ENCODE data around the gene MLYCD.

The MLYCD gene

DNA sequence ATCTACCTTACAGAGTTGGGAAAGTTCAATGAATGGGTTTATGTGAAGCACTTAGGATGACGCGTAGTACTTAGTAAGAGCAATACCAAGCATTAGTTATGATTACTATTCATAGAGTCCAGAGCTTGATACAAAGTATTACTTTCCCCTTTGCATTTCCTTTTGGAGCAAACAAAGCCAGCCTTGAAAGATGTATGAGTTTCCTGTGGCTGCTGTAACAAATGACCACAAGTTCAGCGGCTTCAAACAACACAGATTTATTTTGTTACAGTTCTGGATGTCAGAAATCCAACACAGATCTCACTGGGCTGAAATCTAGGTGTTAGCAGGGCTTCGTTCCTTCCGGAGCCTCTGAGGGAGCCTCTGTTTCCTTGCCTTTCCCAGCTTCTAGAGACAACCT is 8.6 kb upstream of the MLYCD start:
- H3K4me3 ChIP-seq (ENCODE audit: low read depth, low read length, poor library complexity, severe bottlenecking) = no peak overlapping the region
- no peak overlapping the region for H2AFZ ChIP-seq (ENCODE audit: low read length)
- H3K27ac ChIP-seq (ENCODE audit: low read depth, low read length, poor library complexity, severe bottlenecking) = no peak overlapping the region
- no peaks in the 10 kb centered on the region for H3K4me1 ChIP-seq (ENCODE audit: insufficient read depth, low read length, severe bottlenecking)
- H3K27me3 ChIP-seq (ENCODE audit: insufficient read depth, low read length) = no peaks in the 10 kb centered on the region; the same call in 1 of the 2 replicates
- TF ChIP-seq, protein P1, sequence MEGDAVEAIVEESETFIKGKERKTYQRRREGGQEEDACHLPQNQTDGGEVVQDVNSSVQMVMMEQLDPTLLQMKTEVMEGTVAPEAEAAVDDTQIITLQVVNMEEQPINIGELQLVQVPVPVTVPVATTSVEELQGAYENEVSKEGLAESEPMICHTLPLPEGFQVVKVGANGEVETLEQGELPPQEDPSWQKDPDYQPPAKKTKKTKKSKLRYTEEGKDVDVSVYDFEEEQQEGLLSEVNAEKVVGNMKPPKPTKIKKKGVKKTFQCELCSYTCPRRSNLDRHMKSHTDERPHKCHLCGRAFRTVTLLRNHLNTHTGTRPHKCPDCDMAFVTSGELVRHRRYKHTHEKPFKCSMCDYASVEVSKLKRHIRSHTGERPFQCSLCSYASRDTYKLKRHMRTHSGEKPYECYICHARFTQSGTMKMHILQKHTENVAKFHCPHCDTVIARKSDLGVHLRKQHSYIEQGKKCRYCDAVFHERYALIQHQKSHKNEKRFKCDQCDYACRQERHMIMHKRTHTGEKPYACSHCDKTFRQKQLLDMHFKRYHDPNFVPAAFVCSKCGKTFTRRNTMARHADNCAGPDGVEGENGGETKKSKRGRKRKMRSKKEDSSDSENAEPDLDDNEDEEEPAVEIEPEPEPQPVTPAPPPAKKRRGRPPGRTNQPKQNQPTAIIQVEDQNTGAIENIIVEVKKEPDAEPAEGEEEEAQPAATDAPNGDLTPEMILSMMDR (IDR thresholded peaks at IDR 0.05; ENCODE audit: low read length) = no peak
- TF ChIP-seq EZH2 (IDR thresholded peaks at IDR 0.05; ENCODE audit: borderline replicate concordance, low read length) = no peak
- no peaks in the 10 kb centered on the region for H4K20me1 ChIP-seq (ENCODE audit: insufficient read depth, low read length)
- H3K9me3 ChIP-seq (ENCODE audit: low read length) = no peaks in the 10 kb centered on the region
- no peaks in the 10 kb centered on the region for H3F3A ChIP-seq (ENCODE audit: insufficient read depth, low read length)
- H3K9me2 ChIP-seq (ENCODE audit: low read depth, low read length) = no peaks in the 10 kb centered on the region
- H3K79me2 ChIP-seq (ENCODE audit: insufficient read depth, low read length) = no peaks in the 10 kb centered on the region
- no peak overlapping the region for H3K4me2 ChIP-seq (ENCODE audit: low read length)
- no peaks in the 10 kb centered on the region; the same call in 1 of the 2 replicates for H3K36me3 ChIP-seq (ENCODE audit: insufficient read depth, low read length)
- no peak overlapping the region for H3K9ac ChIP-seq (ENCODE audit: low read length)

DNA sequence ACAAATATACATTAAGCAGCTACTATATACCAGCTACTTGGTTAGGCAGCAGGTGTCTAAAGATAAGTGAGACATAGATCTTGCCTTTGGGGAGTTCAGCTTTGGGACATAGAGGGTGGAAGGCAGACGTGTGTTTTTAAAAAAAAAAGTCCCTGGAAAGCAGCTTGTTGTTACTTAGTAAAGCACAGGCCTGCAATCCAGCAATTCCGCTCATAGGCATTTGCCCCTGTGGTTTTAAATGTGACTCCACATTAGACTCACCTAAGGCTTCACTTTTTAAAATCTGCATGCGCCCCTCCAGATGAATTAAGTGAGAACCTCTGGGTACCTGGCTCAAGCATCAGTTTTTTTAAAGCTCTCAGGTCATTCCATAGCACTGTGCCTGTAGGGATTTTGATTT is 7.2 kb upstream of the MLYCD start:
- no peaks in the 10 kb centered on the region for H3F3A ChIP-seq (ENCODE audit: insufficient read depth, low read length)
- TF ChIP-seq, protein P1 (IDR thresholded peaks at IDR 0.05; ENCODE audit: low read length) = no peak
- no peak for TF ChIP-seq EZH2 (IDR thresholded peaks at IDR 0.05; ENCODE audit: borderline replicate concordance, low read length)
- no peak overlapping the region for H3K9ac ChIP-seq (ENCODE audit: low read length)
- H3K9me2 ChIP-seq (ENCODE audit: low read depth, low read length) = no peaks in the 10 kb centered on the region
- no peak overlapping the region for H3K4me2 ChIP-seq (ENCODE audit: low read length)
- H3K9me3 ChIP-seq (ENCODE audit: low read length) = no peaks in the 10 kb centered on the region
- H4K20me1 ChIP-seq (ENCODE audit: insufficient read depth, low read length) = no peaks in the 10 kb centered on the region
- no peak overlapping the region for H3K4me3 ChIP-seq (ENCODE audit: low read depth, low read length, poor library complexity, severe bottlenecking)
- H3K79me2 ChIP-seq (ENCODE audit: insufficient read depth, low read length) = no peaks in the 10 kb centered on the region
- H2AFZ ChIP-seq (ENCODE audit: low read length) = no peak overlapping the region
- H3K27ac ChIP-seq (ENCODE audit: low read depth, low read length, poor library complexity, severe bottlenecking) = no peak overlapping the region
- no peaks in the 10 kb centered on the region; the same call in 1 of the 2 replicates for H3K36me3 ChIP-seq (ENCODE audit: insufficient read depth, low read length)
- no peaks in the 10 kb centered on the region; the same call in 1 of the 2 replicates for H3K27me3 ChIP-seq (ENCODE audit: insufficient read depth, low read length)
- no peaks in the 10 kb centered on the region for H3K4me1 ChIP-seq (ENCODE audit: insufficient read depth, low read length, severe bottlenecking)

DNA sequence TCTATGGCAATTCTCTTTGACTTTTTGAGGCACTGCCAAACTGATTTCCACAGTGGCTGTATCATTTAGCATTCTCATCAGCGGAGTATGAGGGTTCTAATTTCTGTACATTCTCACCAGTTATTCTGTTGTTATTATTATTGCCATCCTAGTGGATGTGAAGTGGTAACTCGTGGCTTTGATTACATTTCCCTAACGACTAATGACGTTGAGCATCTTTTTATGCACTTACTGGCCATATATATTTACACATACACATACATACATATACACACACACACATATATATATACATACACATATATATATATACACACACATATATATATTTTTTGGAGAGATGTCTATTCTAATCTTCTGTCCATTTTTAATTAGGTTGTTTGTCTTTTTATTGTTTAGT is 3.7 kb upstream of the MLYCD start:
- Histone ChIP-seq H3K9me2 (ENCODE audit: low read depth, low read length) (no peaks in the 10 kb centered on the region), H3K4me1 (ENCODE audit: insufficient read depth, low read length, severe bottlenecking) (peaks cover 19% of the 10 kb centered on the region), H3K4me3 (ENCODE audit: low read depth, low read length, poor library complexity, severe bottlenecking) (no peak overlapping the region), H3K79me2 (ENCODE audit: insufficient read depth, low read length) (no peaks in the 10 kb centered on the region), H3K9me3 (ENCODE audit: low read length) (no peaks in the 10 kb centered on the region), H3K27ac (ENCODE audit: low read depth, low read length, poor library complexity, severe bottlenecking) (no peak overlapping the region), H3K9ac (ENCODE audit: low read length) (no peak overlapping the region), H3K27me3 (ENCODE audit: insufficient read depth, low read length) (no peaks in the 10 kb centered on the region; the same call in 1 of the 2 replicates), H3K36me3 (ENCODE audit: insufficient read depth, low read length) (no peaks in the 10 kb centered on the region; the same call in 1 of the 2 replicates), H2AFZ (ENCODE audit: low read length) (no peak overlapping the region), H4K20me1 (ENCODE audit: insufficient read depth, low read length) (no peaks in the 10 kb centered on the region), H3K4me2 (ENCODE audit: low read length) (no peak overlapping the region), H3F3A (ENCODE audit: insufficient read depth, low read length) (no peaks in the 10 kb centered on the region)
- no peak for TF ChIP-seq EZH2 (IDR thresholded peaks at IDR 0.05; ENCODE audit: borderline replicate concordance, low read length)

DNA sequence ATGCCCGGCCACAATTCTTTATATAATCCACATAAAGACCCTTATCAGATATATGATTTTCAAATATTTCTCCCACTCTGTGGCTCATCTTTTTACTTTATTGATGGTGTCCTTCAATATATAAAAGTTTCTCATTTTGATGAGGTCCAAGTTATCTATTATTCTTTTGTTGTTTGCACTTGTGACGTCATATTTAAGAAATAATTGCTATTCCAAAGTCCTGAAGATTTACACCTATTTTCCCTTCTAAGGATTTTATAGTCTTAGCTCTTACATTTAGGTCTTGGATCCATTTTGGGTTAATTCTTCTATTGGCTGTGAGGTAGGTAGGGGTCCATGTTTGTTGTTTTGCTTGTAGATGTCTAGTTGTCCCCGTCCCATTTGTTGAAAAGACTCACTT is 3.0 kb upstream of the MLYCD start:
- H3K9ac ChIP-seq (ENCODE audit: low read length) = no peak overlapping the region
- no peaks in the 10 kb centered on the region; the same call in 1 of the 2 replicates for H3K27me3 ChIP-seq (ENCODE audit: insufficient read depth, low read length)
- no peak for TF ChIP-seq EZH2 (IDR thresholded peaks at IDR 0.05; ENCODE audit: borderline replicate concordance, low read length)
- TF ChIP-seq, protein P1 (IDR thresholded peaks at IDR 0.05; ENCODE audit: low read length) = no peak
- no peak overlapping the region for H3K4me2 ChIP-seq (ENCODE audit: low read length)
- no peaks in the 10 kb centered on the region for H3K79me2 ChIP-seq (ENCODE audit: insufficient read depth, low read length)
- H3K36me3 ChIP-seq (ENCODE audit: insufficient read depth, low read length) = no peaks in the 10 kb centered on the region; the same call in 1 of the 2 replicates
- no peaks in the 10 kb centered on the region for H4K20me1 ChIP-seq (ENCODE audit: insufficient read depth, low read length)
- no peak overlapping the region for H3K4me3 ChIP-seq (ENCODE audit: low read depth, low read length, poor library complexity, severe bottlenecking)
- H3K4me1 ChIP-seq (ENCODE audit: insufficient read depth, low read length, severe bottlenecking) = peaks cover 23% of the 10 kb centered on the region
- H2AFZ ChIP-seq (ENCODE audit: low read length) = no peak overlapping the region
- no peaks in the 10 kb centered on the region for H3K9me3 ChIP-seq (ENCODE audit: low read length)
- H3K27ac ChIP-seq (ENCODE audit: low read depth, low read length, poor library complexity, severe bottlenecking) = no peak overlapping the region
- H3F3A ChIP-seq (ENCODE audit: insufficient read depth, low read length) = no peaks in the 10 kb centered on the region
- H3K9me2 ChIP-seq (ENCODE audit: low read depth, low read length) = no peaks in the 10 kb centered on the region
